Measurements from ENCODE around the gene LARP4.
"Not testable (repeated sequence)": the region's sequence is repeated elsewhere in the genome, so short reads cannot be mapped to it uniquely, and the experiment has no call there.

GRCh38 chr12:50521781-50522180 lies 121.1 kb downstream of the LARP4 start:
- TF ChIP-seq CTCF, POLR2A, EP300, POLR2AphosphoS5 (IDR thresholded peaks at IDR 0.05): not testable (repeated sequence)

All from gastroesophageal sphincter (tissue), 3 donors.